ENCODE data around the gene EEF1AKMT1.

- TF ChIP-seq TSHZ2 (CRISPR knock-in tag; IDR thresholded peaks at IDR 0.05) (no peak), ZFP30 (CRISPR knock-in tag; IDR thresholded peaks at IDR 0.05) (no peak), ARNTL (CRISPR knock-in tag; IDR thresholded peaks at IDR 0.05; ENCODE audit: borderline replicate concordance, low read depth) (no peak), ZNF70 (CRISPR knock-in tag; IDR thresholded peaks at IDR 0.05) (no peak), TOX (CRISPR knock-in tag; IDR thresholded peaks at IDR 0.05; ENCODE audit: borderline replicate concordance) (no peak), PPARA (CRISPR knock-in tag; IDR thresholded peaks at IDR 0.05; ENCODE audit: borderline replicate concordance) (no peak), CSDC2 (CRISPR knock-in tag; IDR thresholded peaks at IDR 0.05) (no peak), ZFP3 (CRISPR knock-in tag; IDR thresholded peaks at IDR 0.05) (no peak)
- TF ChIP-seq, protein P1, sequence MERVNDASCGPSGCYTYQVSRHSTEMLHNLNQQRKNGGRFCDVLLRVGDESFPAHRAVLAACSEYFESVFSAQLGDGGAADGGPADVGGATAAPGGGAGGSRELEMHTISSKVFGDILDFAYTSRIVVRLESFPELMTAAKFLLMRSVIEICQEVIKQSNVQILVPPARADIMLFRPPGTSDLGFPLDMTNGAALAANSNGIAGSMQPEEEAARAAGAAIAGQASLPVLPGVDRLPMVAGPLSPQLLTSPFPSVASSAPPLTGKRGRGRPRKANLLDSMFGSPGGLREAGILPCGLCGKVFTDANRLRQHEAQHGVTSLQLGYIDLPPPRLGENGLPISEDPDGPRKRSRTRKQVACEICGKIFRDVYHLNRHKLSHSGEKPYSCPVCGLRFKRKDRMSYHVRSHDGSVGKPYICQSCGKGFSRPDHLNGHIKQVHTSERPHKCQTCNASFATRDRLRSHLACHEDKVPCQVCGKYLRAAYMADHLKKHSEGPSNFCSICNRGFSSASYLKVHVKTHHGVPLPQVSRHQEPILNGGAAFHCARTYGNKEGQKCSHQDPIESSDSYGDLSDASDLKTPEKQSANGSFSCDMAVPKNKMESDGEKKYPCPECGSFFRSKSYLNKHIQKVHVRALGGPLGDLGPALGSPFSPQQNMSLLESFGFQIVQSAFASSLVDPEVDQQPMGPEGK (CRISPR knock-in tag; IDR thresholded peaks at IDR 0.05; ENCODE audit: borderline replicate concordance), result no peak
Measured at GRCh38 chr13:20776751-20777150, 3.0 kb upstream of the EEF1AKMT1 start.

Measured in SK-N-SH treated with all-trans-retinoic acid at 6 μM for 48 hours (cell line).